ENCODE measurements around the gene ITPRID1. TPM values are rescaled to one million over a fixed set of nuclear protein-coding genes. Genes with fewer than 3 reads are reported as not detected.

The ITPRID1 gene
- total RNA-seq (2022; extraction: Qiagen RNA extraction; ENCODE audit: low read depth) = not detected in 5 replicates

DNA sequence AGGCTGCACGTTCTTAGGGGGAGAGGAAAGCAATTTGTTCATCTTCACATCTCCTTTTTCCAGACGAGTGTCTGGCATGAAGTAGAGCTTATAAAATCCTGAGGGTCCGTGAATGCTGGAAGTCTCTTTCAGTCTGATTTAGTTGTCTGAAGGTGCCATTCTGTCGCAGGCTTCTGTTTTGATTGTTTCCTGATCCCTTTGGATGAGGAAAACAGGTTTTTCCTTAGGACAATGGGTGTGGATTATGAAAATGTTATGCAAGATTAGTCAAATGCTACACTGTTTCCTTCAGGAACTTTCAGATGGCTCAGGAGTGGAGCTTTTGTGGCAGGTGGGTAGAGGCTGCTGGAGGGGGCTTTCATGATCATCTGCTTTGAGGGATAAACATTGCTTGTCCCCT lies at the start of gene ITPRID1:
Gene ITPRID1 (plus strand): TSS at position 301 of the 400 bp plus-strand sequence. CDS start 38,935 bp downstream, outside the sequence.

GRCh38 chr7:31687024-31687748 lies 173.3 kb downstream of the ITPRID1 start, which contains the start of gene PPP1R17:
Gene PPP1R17 (plus strand): TSS chr7:31687215. CDS start chr7:31692442, 5,227 bp downstream.

Other genes starting within 250 kb of the ITPRID1 start
- not detected in 5 replicates for gene NEUROD6, start 173.4 kb upstream of the ITPRID1 start, total RNA-seq (2022; extraction: Qiagen RNA extraction; ENCODE audit: low read depth)
- not detected in 5 replicates for gene PPP1R17, start 173.1 kb downstream of the ITPRID1 start, total RNA-seq (2022; extraction: Qiagen RNA extraction; ENCODE audit: low read depth)